Activated CD8-positive, alpha-beta memory T cell treated with anti-CD3 and anti-CD28 coated beads for 36 hours (primary cell): ENCODE data around the gene GNAS-AS1. TPM values are rescaled to one million over a fixed set of nuclear protein-coding genes. Genes with fewer than 3 reads are reported as not detected.

Source experiments
- CTCF ChIA-PET: fragments of 350-600 bp; sonication (Branson Sonifier 250); formaldehyde crosslinking; loops from one replicate; lab custom pipeline; 2021; ENCODE audit warnings: antibody characterized with exemption; lab: Charles Lee
- POLR2A ChIA-PET: fragments of 350-600 bp; sonication (Branson Sonifier 250); formaldehyde crosslinking; loops from one replicate; lab custom pipeline; 2021; ENCODE audit warnings: antibody characterized with exemption; lab: Charles Lee
- total RNA-seq, 2 experiments: library from RNA; stranded (reverse); gene quantifications; one replicate each; pipeline ENCODE4 v1.2.3, GENCODE V29; 2021

Gene GNAS-AS1
- 1 to 10 TPM; 1.3 TPM for total RNA-seq

GRCh38 chr20:58850693-58851174 is at the start of gene GNAS-AS1:
Gene GNAS-AS1, minus strand, starts transcription at chr20:58850902.
- POLR2A ChIA-PET = interaction anchor here (1.3 kb wide), 1 partner anchor 200 kb away, joined by 4 read pairs; the partner anchor contains the start of gene STX16
- CTCF ChIA-PET = interaction anchor here (0.6 to 1.0 kb wide), 2 partner anchors 481 to 616 kb away, joined by 3 read pairs; no protein-coding TSS in a partner anchor

GRCh38 chr20:58900397-58900796 is 49.7 kb upstream of the GNAS-AS1 start:
- POLR2A ChIA-PET = no interaction called here
- CTCF ChIA-PET = interaction anchor here (1.2 kb wide), 1 partner anchor 14 kb away, joined by 3 read pairs; no protein-coding TSS in a partner anchor

GRCh38 chr20:58899512-58899911 is 48.8 kb upstream of the GNAS-AS1 start:
- POLR2A ChIA-PET = no interaction called here
- CTCF ChIA-PET = no interaction called here

- POLR2A ChIA-PET = no interaction called here
- CTCF ChIA-PET = no interaction called here
Measured at GRCh38 chr20:58898629-58899408, 48.1 kb upstream of the GNAS-AS1 start.

GRCh38 chr20:58897488-58897887 is 46.8 kb upstream of the GNAS-AS1 start:
- POLR2A ChIA-PET = no interaction called here

GRCh38 chr20:58896820-58897219 is 46.1 kb upstream of the GNAS-AS1 start:
- ChIA-PET CTCF (no interaction called here), POLR2A (no interaction called here)

More at GRCh38 chr20:58897488-58897887, 46.8 kb upstream of the GNAS-AS1 start:
- CTCF ChIA-PET = no interaction called here

GRCh38 chr20:58895448-58896180 is 44.9 kb upstream of the GNAS-AS1 start:
- POLR2A ChIA-PET = no interaction called here
- CTCF ChIA-PET = no interaction called here

- POLR2A ChIA-PET = no interaction called here
- CTCF ChIA-PET = no interaction called here
Measured at GRCh38 chr20:58894652-58895447, 44.1 kb upstream of the GNAS-AS1 start.

GRCh38 chr20:58893355-58894120 is 42.8 kb upstream of the GNAS-AS1 start:
- POLR2A ChIA-PET = interaction anchor here (0.5 to 1.0 kb wide), 2 partner anchors 14 to 138 kb away, joined by 3 read pairs; no protein-coding TSS in a partner anchor

GRCh38 chr20:58892932-58893224 is 42.2 kb upstream of the GNAS-AS1 start:
- ChIA-PET CTCF (interaction anchor here (0.7 kb wide), 1 partner anchor 16 kb away, joined by 3 read pairs; no protein-coding TSS in a partner anchor), POLR2A (interaction anchor here (1.0 kb wide), 1 partner anchor 15 kb away, joined by 3 read pairs; no protein-coding TSS in a partner anchor)

More at GRCh38 chr20:58893355-58894120, 42.8 kb upstream of the GNAS-AS1 start:
- CTCF ChIA-PET = no interaction called here

GRCh38 chr20:58892141-58892931 is 41.6 kb upstream of the GNAS-AS1 start:
- ChIA-PET CTCF (interaction anchor here (0.7 kb wide), 1 partner anchor 16 kb away, joined by 3 read pairs; no protein-coding TSS in a partner anchor), POLR2A (interaction anchor here (1.0 to 1.4 kb wide), 2 partner anchors 16 to 150 kb away, joined by 3 to 8 read pairs; partner anchors contain the start of gene PRELID3B)

GRCh38 chr20:58891718-58892140 is 41.0 kb upstream of the GNAS-AS1 start:
- ChIA-PET CTCF (no interaction called here), POLR2A (interaction anchor here (0.9 to 1.4 kb wide), 4 partner anchors 90 to 268 kb away, joined by 3 to 8 read pairs (median 7); partner anchors contain the start of genes ATP5F1E, NELFCD and PRELID3B)

- POLR2A ChIA-PET = interaction anchor here (0.9 to 1.4 kb wide), 4 partner anchors 90 to 268 kb away, joined by 3 to 8 read pairs (median 7); partner anchors contain the start of genes ATP5F1E, NELFCD and PRELID3B
- CTCF ChIA-PET = interaction anchor here (0.7 kb wide), 1 partner anchor 21 kb away, joined by 3 read pairs; no protein-coding TSS in a partner anchor
Measured at GRCh38 chr20:58891086-58891717, 40.5 kb upstream of the GNAS-AS1 start.

- ChIA-PET CTCF (interaction anchor here (0.7 kb wide), 1 partner anchor 21 kb away, joined by 3 read pairs; no protein-coding TSS in a partner anchor), POLR2A (interaction anchor here (0.9 to 1.4 kb wide), 4 partner anchors 91 to 269 kb away, joined by 3 to 8 read pairs (median 7); partner anchors contain the start of genes ATP5F1E, NELFCD and PRELID3B)
Measured at GRCh38 chr20:58890518-58891085, 39.9 kb upstream of the GNAS-AS1 start.

GRCh38 chr20:58889798-58890517 is 39.3 kb upstream of the GNAS-AS1 start:
- CTCF ChIA-PET = no interaction called here

More at GRCh38 chr20:58889798-58890517, 39.3 kb upstream of the GNAS-AS1 start:
- POLR2A ChIA-PET = interaction anchor here (1.2 to 1.7 kb wide), 2 partner anchors 93 to 142 kb away, joined by 3 to 11 read pairs; partner anchors contain the start of gene ATP5F1E
